GM12873 (cell line): ENCODE data around the gene MCUB.

Source experiments
- CTCF ChIP-seq: IDR thresholded peaks from 2 replicates; pipeline ENCODE4 v1.5.1; 2012; ENCODE audit warnings: low read depth, mild to moderate bottlenecking, moderate library complexity, low read length, control low read depth; ENCODE audit not compliant: insufficient read depth; ENCODE audit errors: missing control alignments

Gene MCUB

GRCh38 chr4:109589119-109589518, 29.1 kb downstream of the MCUB start:
- TF ChIP-seq CTCF = no peak

- TF ChIP-seq CTCF = no peak
Observed at GRCh38 chr4:109589605-109590004, 29.6 kb downstream of the MCUB start.

- no peak for TF ChIP-seq CTCF
Observed at GRCh38 chr4:109590905-109591304, 30.9 kb downstream of the MCUB start.

- no peak for TF ChIP-seq CTCF
Observed at GRCh38 chr4:109592367-109592766, 32.3 kb downstream of the MCUB start.

GRCh38 chr4:109599046-109599652, 39.1 kb downstream of the MCUB start:
- no peak for TF ChIP-seq CTCF

- TF ChIP-seq CTCF = no peak
Observed at GRCh38 chr4:109600431-109600830, 40.4 kb downstream of the MCUB start.

- TF ChIP-seq CTCF = no peak
Observed at GRCh38 chr4:109601336-109601735, 41.3 kb downstream of the MCUB start.

- TF ChIP-seq CTCF = no peak
Observed at GRCh38 chr4:109607976-109608375, 47.9 kb downstream of the MCUB start.
